NB4 (cell line): ENCODE data around the gene GARIN1A.

ENCODE experiments used
- DNase-seq: peaks from one replicate; pipeline ENCODE4 v3.0.0; 2010; ENCODE audit warnings: low read depth
- H3K4me3 ChIP-seq: one replicate; pipeline ENCODE4 v1.5.1; 2011; ENCODE audit warnings: mild to moderate bottlenecking, low read depth, low read length, moderate library complexity
- MYC ChIP-seq: IDR thresholded peaks from 2 replicates; pipeline ENCODE4 v1.6.1; 2011; ENCODE audit warnings: low read depth, low read length
- POLR2A ChIP-seq: IDR thresholded peaks from 2 replicates; pipeline ENCODE4 v1.6.1; 2011; ENCODE audit warnings: mild to moderate bottlenecking; ENCODE audit not compliant: insufficient read length; ENCODE audit errors: extremely low read depth
- TF ChIP-seq, protein P1 (sequence below): IDR thresholded peaks from 2 replicates; pipeline ENCODE4 v1.6.1; 2011; ENCODE audit warnings: low read depth, low read length
- TF ChIP-seq, protein P2 (sequence below): IDR thresholded peaks from one replicate; pipeline ENCODE4 v1.5.1; 2012; ENCODE audit warnings: low read depth, low read length

GARIN1A gene

DNA sequence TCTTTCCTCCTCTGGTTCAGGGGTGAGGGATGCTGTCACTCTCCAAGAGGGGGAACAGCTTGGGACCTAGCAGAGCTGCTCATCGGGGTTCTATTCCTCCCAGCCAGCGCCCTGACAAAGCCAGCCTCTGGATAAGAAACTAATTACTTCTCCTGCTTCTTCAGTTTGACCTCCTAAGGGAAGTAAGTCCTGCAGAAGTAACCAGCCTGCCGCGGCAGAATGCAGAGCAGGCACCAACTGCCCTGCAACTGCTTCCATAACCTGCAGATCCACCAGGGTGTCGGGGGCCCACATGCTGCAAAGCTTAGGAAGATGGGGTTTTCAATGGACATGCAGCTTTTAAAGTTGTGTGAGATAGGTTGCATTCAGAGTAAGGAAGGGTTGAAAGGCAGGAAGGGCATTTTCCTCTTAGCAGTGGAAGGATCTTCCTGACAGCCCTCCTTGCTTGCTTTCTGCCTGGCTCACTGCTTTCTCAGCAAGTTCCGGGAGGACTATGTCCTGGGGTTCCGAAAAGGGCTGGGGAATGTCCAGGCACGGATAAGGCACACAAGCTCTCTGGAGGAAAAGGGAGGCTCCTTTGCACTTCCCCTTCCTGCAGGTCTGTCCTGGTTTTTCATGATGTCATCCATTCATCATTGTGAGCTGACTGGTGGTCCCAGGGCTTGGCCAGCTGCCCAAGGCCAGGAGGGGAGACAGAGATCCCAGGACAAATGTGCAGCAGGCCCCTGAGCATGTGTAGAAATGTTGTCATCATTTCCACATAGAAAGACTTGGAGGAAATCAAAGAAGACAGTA lies 42.8 kb downstream of the GARIN1A start:
- H3K4me3 ChIP-seq = no peak overlapping the region
- TF ChIP-seq, protein P1, sequence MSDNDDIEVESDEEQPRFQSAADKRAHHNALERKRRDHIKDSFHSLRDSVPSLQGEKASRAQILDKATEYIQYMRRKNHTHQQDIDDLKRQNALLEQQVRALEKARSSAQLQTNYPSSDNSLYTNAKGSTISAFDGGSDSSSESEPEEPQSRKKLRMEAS = no peak
- TF ChIP-seq POLR2A (no peak), MYC (no peak)
- TF ChIP-seq, protein P2, sequence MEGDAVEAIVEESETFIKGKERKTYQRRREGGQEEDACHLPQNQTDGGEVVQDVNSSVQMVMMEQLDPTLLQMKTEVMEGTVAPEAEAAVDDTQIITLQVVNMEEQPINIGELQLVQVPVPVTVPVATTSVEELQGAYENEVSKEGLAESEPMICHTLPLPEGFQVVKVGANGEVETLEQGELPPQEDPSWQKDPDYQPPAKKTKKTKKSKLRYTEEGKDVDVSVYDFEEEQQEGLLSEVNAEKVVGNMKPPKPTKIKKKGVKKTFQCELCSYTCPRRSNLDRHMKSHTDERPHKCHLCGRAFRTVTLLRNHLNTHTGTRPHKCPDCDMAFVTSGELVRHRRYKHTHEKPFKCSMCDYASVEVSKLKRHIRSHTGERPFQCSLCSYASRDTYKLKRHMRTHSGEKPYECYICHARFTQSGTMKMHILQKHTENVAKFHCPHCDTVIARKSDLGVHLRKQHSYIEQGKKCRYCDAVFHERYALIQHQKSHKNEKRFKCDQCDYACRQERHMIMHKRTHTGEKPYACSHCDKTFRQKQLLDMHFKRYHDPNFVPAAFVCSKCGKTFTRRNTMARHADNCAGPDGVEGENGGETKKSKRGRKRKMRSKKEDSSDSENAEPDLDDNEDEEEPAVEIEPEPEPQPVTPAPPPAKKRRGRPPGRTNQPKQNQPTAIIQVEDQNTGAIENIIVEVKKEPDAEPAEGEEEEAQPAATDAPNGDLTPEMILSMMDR = no peak
- DNase-seq = no peak

DNA sequence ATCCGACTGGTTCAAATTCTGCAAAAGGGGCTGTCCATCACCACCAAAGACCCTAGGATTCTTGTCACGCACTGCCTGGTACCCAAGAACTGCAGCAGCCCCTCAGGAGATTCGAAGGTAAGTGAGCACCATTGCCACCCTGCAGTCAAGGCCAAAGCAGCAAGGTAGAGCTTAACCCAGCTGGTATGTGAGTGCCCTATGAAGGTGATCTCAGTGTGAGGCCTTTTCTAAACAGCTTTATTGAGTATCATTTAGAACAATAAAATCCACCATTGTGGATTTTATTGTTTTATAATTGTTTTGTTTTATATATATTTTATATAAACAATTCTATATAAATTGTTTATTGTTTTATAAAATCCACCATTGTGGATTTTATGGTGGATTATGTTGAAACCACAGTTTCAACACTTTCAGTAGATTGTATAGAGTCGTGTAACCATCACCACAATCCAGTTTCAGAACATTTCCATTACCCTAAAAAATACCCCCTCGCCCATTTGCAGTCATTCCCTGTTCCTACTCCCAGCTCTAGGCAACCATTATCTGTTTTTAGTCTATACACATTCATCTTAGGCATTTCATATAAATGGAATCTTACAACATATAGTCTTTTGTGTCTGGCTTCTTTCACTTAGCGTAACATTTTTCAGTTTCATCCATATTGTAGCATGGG lies 47.0 kb downstream of the GARIN1A start:
- H3K4me3 ChIP-seq = no peak overlapping the region
- TF ChIP-seq, protein P1 = no peak
- TF ChIP-seq MYC (no peak), POLR2A (no peak)
- TF ChIP-seq, protein P2 = no peak
- no peak for DNase-seq

DNA sequence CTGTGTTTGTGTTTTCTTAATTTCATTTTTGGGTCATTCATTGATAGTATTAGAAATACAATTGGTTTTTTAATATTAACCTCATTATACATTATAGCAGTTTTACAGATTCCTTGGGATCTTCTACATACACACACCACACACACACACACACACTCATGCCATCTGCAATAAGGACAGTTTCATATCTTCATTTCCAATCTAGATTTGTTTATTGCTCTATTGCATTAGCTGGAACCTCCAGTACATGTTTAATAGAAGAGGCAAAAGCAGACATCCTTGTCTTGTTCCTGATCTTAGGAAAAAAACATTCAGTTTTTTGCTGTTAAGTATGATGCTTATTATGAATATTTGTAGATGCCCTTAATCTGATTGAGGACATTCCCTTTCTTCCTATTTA lies 49.3 kb downstream of the GARIN1A start:
- TF ChIP-seq MYC = no peak
- H3K4me3 ChIP-seq = no peak overlapping the region
- no peak for DNase-seq
